H1 (cell line): ENCODE measurements around the gene CHCHD3. TPM values are rescaled to one million over a fixed set of nuclear protein-coding genes. Genes with fewer than 3 reads are reported as not detected.

Experiments
- CTCF ChIP-seq, 3 experiments: IDR thresholded peaks; 1 replicate in 2 of 3; 2 replicates in 1 of 3; pipeline versions ENCODE4 v1.5.1 to v1.6.1; 2011; ENCODE audit warnings: low read length in 3 of 3, mild to moderate bottlenecking in 3 of 3, inconsistent platforms in 2 of 3, low read depth in 1 of 3, moderate library complexity in 1 of 3; ENCODE audit not compliant: insufficient read depth in 1 of 3; ENCODE audit errors: control extremely low read depth in 1 of 3
- KDM1A ChIP-seq: fragments of 200-600, 300-600 bp; sonication (generic); IDR thresholded peaks from 2 replicates; pipeline ENCODE4 v1.7.1; 2016; ENCODE audit warnings: mild to moderate bottlenecking, low read length, borderline replicate concordance
- polyA plus RNA-seq, 7 experiments: library from polyadenylated mRNA; depleted of rRNA in 3 of 7; stranded (reverse) in 5 of 7; unstranded in 2 of 7; fragments of >200 nt in 5 of 7; fragments of 200-250 nt in 2 of 7; gene quantifications; 1 replicate in 5 of 7; 2 replicates in 1 of 7; 4 replicates in 1 of 7; pipeline versions ENCODE4 v1.2.1 to v1.2.3, GENCODE V29; 2011 to 2013; ENCODE audit warnings: missing spikeins in 2 of 7, mixed read lengths in 2 of 7
- total RNA-seq: library from RNA; stranded (reverse); fragmentation: NEBNext Ultra II Directional; extraction: Animal tissue kit (Norgen Biotek cat#: 25700); gene quantifications from 2 replicates; pipeline ENCODE4 v1.2.1, GENCODE V29; 2021
- TF ChIP-seq, protein P1 (sequence below): fragments of 300-600 bp; sonication (generic); IDR thresholded peaks from 2 replicates; pipeline ENCODE4 v1.7.1; 2012; ENCODE audit warnings: low read length, moderate library complexity, mild to moderate bottlenecking, inconsistent platforms; ENCODE audit not compliant: insufficient replicate concordance

Gene CHCHD3
- total and polyA plus RNA-seq, 2 of the 8 experiments (the other 6 are each of a cell fraction or from before 2014, with no cell fraction given) = 42.9 to 137 TPM

GRCh38 chr7:132932296-132933071, 149.4 kb downstream of the CHCHD3 start (continued):
- TF ChIP-seq CTCF (IDR thresholded peaks at IDR 0.05; ENCODE audit: control extremely low read depth in 1 of 3, insufficient read depth in 1 of 3, low read depth in 1 of 3, low read length in 3 of 3) (no peak), KDM1A (no peak)
- TF ChIP-seq, protein P1, sequence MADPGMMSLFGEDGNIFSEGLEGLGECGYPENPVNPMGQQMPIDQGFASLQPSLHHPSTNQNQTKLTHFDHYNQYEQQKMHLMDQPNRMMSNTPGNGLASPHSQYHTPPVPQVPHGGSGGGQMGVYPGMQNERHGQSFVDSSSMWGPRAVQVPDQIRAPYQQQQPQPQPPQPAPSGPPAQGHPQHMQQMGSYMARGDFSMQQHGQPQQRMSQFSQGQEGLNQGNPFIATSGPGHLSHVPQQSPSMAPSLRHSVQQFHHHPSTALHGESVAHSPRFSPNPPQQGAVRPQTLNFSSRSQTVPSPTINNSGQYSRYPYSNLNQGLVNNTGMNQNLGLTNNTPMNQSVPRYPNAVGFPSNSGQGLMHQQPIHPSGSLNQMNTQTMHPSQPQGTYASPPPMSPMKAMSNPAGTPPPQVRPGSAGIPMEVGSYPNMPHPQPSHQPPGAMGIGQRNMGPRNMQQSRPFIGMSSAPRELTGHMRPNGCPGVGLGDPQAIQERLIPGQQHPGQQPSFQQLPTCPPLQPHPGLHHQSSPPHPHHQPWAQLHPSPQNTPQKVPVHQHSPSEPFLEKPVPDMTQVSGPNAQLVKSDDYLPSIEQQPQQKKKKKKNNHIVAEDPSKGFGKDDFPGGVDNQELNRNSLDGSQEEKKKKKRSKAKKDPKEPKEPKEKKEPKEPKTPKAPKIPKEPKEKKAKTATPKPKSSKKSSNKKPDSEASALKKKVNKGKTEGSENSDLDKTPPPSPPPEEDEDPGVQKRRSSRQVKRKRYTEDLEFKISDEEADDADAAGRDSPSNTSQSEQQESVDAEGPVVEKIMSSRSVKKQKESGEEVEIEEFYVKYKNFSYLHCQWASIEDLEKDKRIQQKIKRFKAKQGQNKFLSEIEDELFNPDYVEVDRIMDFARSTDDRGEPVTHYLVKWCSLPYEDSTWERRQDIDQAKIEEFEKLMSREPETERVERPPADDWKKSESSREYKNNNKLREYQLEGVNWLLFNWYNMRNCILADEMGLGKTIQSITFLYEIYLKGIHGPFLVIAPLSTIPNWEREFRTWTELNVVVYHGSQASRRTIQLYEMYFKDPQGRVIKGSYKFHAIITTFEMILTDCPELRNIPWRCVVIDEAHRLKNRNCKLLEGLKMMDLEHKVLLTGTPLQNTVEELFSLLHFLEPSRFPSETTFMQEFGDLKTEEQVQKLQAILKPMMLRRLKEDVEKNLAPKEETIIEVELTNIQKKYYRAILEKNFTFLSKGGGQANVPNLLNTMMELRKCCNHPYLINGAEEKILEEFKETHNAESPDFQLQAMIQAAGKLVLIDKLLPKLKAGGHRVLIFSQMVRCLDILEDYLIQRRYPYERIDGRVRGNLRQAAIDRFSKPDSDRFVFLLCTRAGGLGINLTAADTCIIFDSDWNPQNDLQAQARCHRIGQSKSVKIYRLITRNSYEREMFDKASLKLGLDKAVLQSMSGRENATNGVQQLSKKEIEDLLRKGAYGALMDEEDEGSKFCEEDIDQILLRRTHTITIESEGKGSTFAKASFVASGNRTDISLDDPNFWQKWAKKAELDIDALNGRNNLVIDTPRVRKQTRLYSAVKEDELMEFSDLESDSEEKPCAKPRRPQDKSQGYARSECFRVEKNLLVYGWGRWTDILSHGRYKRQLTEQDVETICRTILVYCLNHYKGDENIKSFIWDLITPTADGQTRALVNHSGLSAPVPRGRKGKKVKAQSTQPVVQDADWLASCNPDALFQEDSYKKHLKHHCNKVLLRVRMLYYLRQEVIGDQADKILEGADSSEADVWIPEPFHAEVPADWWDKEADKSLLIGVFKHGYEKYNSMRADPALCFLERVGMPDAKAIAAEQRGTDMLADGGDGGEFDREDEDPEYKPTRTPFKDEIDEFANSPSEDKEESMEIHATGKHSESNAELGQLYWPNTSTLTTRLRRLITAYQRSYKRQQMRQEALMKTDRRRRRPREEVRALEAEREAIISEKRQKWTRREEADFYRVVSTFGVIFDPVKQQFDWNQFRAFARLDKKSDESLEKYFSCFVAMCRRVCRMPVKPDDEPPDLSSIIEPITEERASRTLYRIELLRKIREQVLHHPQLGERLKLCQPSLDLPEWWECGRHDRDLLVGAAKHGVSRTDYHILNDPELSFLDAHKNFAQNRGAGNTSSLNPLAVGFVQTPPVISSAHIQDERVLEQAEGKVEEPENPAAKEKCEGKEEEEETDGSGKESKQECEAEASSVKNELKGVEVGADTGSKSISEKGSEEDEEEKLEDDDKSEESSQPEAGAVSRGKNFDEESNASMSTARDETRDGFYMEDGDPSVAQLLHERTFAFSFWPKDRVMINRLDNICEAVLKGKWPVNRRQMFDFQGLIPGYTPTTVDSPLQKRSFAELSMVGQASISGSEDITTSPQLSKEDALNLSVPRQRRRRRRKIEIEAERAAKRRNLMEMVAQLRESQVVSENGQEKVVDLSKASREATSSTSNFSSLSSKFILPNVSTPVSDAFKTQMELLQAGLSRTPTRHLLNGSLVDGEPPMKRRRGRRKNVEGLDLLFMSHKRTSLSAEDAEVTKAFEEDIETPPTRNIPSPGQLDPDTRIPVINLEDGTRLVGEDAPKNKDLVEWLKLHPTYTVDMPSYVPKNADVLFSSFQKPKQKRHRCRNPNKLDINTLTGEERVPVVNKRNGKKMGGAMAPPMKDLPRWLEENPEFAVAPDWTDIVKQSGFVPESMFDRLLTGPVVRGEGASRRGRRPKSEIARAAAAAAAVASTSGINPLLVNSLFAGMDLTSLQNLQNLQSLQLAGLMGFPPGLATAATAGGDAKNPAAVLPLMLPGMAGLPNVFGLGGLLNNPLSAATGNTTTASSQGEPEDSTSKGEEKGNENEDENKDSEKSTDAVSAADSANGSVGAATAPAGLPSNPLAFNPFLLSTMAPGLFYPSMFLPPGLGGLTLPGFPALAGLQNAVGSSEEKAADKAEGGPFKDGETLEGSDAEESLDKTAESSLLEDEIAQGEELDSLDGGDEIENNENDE = no peak
